NOMO-1 treated with dmso at 0.1 percent for 144 hours (cell line): Measurements from ENCODE around the gene PIGV.
"Not testable (repeated sequence)": the region's sequence is repeated elsewhere in the genome, so short reads cannot be mapped to it uniquely, and the experiment has no call there.

Experiments used
- DNase-seq: peaks from one replicate; lab custom pipeline; 2025; ENCODE audit not compliant: unreplicated experiment; lab: John Stamatoyannopoulos, UW

Gene PIGV

GRCh38 chr1:26792924-26793323 is 5.2 kb downstream of the PIGV start:
- DNase-seq: no peak

- no peak for DNase-seq
Observed at GRCh38 chr1:26794391-26794790, 6.6 kb downstream of the PIGV start.

GRCh38 chr1:26797627-26798026 is 9.9 kb downstream of the PIGV start:
- no peak for DNase-seq

- no peak for DNase-seq
Observed at GRCh38 chr1:26799479-26800142, 11.9 kb downstream of the PIGV start.

- DNase-seq: not testable (repeated sequence)
Observed at GRCh38 chr1:26803932-26804331, 16.2 kb downstream of the PIGV start.

- DNase-seq: peak; percentile 54
Observed at GRCh38 chr1:26810105-26810504, 22.4 kb downstream of the PIGV start.

GRCh38 chr1:26811057-26811456 is 23.3 kb downstream of the PIGV start:
- no peak for DNase-seq

- no peak for DNase-seq
Observed at GRCh38 chr1:26811708-26812107, 24.0 kb downstream of the PIGV start.

GRCh38 chr1:26814377-26814776 is 26.6 kb downstream of the PIGV start:
- DNase-seq: no peak

- DNase-seq: no peak
Observed at GRCh38 chr1:26814893-26815292, 27.1 kb downstream of the PIGV start.

- DNase-seq: peak; percentile 90
Observed at GRCh38 chr1:26820784-26821269, 33.1 kb downstream of the PIGV start.

- DNase-seq: no peak
Observed at GRCh38 chr1:26822737-26823395, 35.1 kb downstream of the PIGV start.

- no peak for DNase-seq
Observed at GRCh38 chr1:26824731-26825130, 37.0 kb downstream of the PIGV start.

- peak; percentile 40 for DNase-seq
Observed at GRCh38 chr1:26826261-26827105, 38.7 kb downstream of the PIGV start, which contains the start of gene ZDHHC18. Gene ZDHHC18 (plus strand): TSS chr1:26826688. CDS start chr1:26826805, 117 bp downstream.

- no peak for DNase-seq
Observed at GRCh38 chr1:26827106-26827604, 39.4 kb downstream of the PIGV start.

GRCh38 chr1:26827663-26828062 is 39.9 kb downstream of the PIGV start:
- DNase-seq: no peak

- peak; percentile 61 for DNase-seq
Observed at GRCh38 chr1:26828411-26828991, 40.8 kb downstream of the PIGV start.

GRCh38 chr1:26829184-26829911 is 41.6 kb downstream of the PIGV start:
- no peak for DNase-seq

- DNase-seq: no peak
Observed at GRCh38 chr1:26831059-26831458, 43.3 kb downstream of the PIGV start.

- no peak for DNase-seq
Observed at GRCh38 chr1:26831546-26832248, 43.9 kb downstream of the PIGV start.
